DMS79 (cell line): ENCODE results near the gene RFXANK.
"Not testable (repeated sequence)": the region's sequence is repeated elsewhere in the genome, so short reads cannot be mapped to it uniquely, and the experiment has no call there.

Experiments
- DNase-seq: peaks from one replicate; lab custom pipeline; 2025; lab: John Stamatoyannopoulos, UW

RFXANK gene

DNA sequence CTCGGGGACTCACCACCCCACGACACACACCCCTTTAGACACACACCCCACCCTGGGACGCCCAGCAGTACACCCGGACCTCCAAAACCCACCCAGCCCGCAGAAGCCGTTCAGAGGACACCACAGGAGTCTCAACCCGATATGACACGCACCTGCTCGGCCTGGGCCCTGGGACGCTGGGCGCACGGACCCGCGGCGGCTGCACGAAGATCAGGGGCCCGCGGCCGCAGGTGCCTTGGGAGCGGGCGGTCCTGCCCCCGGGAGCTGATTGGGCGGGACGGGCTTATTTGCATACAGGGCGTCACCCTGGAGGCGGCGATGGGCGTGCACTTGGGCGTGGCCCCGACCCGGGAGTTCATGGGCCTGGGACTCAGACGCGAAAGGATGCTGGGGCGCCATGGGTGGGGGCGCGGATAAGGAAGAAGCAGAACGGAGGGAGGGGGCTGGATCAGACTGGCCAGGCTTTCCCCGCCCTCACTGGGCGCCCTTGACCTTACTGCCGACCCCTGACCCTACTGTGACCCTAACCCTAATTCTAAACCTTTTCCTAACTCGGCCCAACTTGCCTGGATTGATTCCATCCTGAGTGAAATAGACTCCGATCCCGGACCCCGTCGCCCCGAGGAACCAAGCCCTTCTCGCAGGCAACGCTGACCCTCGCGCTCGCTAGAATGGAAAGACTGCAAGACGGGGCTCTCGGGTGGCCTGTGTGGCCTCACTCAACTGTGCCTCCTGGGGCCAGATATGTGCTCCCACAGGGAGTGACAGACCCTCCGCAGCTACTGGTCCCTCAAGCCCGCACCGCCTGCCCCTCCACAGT, 21.8 kb upstream of the RFXANK start, which contains the start of gene MEF2B:
MEF2B (minus strand) TSS at position 211 of the 820 bp plus-strand sequence. CDS start 19,528 bp downstream, outside the sequence.
- DNase-seq = peak; percentile 71

DNA sequence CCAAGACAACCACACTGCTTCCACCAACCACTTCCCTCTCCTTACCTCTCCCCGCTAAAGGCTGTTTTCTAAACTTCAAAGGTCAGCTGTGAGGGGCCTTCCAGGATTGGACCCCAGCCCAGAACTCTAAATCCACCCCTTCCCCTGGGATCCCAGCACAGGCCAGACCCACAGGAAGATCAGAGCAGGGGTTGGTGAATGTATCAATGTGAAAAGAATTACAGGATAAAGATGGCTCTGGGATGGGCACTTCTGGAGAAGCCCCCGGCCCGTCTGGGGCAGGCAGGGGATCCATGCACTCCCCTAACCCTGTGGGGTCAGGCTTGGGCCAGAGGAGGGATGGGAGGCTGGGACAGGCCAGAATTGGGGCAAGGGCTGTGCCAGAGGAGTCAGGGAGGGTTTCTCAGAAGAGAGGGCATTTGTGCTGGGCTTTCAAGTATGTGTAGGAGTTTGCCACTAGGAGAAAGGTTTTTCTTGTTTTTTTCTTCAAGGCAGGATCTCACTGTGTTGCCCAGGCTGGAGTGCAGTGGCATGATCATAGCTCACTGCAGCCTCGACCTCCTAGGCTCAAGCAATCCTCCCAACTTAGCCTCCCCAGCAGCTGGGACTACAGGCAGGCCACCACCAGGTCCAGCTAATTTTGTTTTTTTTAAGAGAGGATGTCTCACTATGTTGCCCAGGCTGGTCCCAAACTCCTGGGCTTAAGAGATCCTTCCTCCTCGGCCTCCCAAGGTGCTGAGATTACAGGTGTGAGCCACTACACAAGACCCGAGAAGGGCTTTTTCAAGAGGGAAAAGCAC, 21.0 kb upstream of the RFXANK start:
- no peak for DNase-seq

DNA sequence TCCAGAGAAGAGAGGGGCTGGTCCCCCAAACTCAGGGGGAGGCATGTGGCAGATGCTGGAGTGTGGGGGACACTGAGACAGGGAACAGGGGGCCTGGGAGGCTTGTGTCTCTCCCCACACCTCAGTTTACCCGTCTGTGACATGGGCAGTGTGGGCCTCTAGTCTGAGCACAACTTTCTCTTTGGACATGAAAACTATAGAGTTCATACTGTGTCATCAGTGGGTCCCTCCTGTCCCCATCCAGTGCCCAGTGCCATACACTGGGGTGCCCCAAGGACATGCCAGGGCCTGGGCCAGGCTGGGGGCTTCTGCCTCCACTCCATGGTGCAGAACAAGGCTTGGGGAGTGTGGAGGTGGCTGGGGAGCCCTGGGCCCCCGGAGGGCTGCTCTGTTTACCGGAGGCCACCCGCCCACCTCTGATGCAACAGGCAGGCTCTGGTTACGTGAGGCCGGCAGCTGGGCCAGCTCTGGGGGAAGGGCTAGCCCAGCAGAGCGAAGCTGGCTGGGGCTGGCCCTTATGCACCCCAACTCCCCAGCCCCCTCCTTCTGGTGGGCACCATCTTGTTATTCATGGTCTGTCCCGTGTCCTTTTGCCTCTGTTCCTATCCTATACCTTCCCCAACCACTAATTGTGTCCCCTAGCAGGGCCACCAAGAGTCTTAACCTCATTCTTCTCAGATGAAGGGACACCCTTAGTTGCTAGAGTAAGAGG, 20.1 kb upstream of the RFXANK start:
- DNase-seq = no peak

DNA sequence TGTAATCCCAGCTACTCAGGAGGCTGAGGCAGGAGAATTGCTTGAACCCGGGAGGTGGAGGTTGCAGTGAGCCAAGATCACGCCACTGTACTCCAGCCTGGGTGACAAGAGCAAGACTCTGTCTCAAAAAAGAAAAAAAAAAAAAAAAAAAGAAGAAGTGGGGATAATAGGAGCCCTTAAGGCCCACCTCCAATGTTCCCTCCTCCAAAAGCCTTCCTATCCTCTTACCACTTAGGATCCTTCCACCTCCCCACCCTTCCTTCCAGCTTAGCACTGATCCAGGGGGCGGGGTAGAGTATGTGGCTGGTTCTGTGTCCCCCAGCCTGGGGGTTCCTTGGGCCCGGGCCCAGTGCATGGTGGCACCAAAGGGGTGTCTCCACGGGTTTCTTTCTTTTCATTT, 18.8 kb upstream of the RFXANK start:
- not testable (repeated sequence) for DNase-seq

DNA sequence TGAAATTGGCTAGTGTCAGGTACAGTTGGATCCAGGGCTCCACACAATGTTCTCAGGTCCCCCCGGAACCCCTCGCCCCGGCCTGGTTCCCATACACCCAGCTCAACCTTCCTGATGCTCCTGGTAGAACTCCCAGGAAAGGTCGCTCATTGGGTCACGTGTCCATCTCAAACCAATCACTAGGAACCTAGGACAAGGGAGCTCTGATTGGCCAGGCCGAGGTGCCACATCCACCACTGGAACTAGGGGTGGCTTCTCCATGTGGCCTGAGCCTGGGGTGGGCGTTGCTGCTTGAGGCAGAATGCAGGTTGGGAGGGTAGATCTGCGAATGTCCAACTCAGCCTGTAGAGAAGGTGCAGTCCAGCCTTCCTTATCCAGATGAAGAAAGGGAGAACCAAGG, 15.1 kb upstream of the RFXANK start:
- DNase-seq = no peak

DNA sequence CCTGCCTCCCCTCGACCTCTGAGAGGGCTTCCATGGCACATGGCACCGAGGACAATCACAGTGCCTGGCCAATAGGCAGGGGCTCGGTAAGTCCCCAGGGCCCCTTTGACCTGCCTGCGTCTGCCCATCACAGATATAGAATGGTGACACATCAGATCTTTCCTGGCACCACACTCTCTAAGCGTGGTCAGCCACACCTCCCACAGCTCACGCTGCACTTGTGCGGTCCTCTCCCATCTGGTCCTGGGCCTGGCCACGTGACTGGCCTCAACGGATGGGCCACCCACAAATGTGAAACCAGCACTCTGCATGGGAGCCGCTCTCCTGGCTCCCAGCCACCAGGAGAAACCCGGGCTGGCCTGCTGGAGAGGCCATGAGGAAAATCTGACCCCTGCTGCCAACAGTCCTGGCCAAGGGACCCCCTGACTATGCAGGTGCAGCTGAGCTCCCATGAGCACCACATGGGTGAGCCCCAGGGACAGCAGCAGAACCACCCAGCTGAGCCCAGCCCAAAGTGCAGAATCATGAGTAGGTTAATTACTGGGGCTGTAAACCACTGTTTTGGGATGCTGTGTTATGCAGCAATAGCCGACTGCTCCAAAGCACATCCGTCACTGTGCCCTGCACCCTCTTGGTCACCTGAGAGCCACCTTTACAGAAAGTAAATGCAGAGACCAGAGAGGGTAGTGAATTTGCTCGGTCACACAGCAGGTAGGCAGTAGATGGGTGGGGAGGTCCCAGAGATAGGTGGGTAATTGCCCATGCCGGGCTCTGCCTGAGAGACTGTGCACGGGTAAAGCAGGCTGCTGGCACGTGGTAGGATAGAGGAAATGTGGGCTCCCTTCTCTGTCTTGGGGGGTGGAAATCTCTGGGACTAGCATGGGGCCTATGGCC, 12.3 kb upstream of the RFXANK start:
- no peak for DNase-seq

DNA sequence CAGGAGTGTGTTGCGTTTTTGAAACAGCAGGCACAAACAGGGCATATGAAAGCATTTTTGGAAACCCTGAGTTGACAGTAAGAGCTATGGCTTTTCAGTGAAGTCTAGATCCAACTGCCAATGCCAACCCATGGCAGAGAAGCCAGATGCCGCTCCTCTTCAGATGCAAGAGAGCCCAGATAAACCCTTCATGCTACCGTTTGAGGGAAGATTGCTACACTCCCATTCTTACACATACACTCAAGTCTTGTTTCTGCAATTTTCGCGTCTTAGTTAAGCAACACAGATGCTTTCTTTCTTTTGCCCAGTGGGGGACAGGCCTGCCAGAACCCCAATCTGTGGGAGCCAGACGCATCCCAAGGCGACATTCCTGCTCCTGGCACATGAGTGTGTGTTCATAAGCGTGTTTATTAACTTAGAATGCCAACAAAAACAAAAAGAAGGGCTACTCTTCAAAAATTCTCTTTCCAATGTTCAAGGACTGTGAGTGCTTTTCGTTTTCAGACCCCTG, 10.5 kb upstream of the RFXANK start:
- no peak for DNase-seq

DNA sequence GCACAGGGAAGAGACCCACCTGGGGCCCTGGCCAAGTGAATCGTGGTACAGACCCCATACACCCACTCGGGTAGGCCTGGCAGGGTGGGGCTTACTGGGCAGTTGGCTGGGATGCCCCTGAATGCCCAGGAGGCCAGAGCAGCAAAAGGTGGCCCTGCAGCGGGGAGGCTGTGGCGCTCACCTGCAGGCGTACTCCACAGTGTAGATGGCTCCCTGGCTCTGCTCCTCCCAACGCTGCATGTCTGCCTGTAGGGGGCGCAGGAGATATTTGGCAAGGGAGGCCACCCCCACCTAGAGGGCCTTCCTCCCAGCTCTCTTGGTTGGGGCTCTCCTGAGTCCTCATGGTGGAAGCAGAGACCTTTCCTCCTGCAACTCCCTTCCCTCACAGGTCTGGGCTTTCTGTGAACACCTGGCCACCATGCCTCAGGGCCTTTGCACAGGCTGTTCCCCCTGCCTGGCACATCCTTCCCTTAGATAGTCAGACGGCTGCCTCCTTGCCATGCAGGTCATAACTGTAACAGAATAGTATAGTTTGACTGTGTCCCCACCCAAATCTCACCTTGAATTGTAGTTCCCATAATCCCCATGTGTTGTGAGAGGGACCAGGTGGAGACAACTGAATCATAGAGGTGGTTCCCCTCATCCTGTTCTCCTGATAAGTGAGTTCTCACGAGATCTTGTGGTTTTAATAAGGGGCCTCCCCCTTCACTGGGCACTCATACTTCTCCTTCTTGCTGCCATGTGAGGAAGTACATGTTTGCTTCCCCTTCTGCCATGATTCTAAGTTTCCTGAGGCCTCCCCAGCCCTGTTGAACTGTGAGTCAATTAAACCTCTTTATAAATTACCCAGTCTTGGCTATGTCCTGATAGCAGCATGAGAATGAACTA, 6.0 kb upstream of the RFXANK start:
- no peak for DNase-seq

DNA sequence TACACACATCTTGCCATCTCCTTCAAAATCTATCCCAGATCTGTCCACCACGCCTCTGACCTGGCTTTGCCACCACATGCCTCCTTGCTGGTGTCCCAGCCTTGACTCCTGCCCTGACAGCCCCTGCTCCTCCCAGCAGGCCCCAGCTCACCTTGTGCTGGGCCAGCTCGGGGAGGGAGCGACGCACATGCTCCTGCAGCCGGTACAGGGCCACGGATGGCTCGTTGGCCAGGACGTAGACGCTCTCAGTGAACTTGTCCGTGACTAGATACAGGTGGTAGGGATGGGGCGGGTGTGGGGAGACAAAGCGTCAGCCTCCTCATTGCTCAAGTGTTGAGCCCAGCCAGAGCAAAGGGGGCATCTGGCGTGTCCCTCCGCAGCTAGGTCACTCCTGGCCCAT, 5.3 kb upstream of the RFXANK start:
- DNase-seq = no peak

DNA sequence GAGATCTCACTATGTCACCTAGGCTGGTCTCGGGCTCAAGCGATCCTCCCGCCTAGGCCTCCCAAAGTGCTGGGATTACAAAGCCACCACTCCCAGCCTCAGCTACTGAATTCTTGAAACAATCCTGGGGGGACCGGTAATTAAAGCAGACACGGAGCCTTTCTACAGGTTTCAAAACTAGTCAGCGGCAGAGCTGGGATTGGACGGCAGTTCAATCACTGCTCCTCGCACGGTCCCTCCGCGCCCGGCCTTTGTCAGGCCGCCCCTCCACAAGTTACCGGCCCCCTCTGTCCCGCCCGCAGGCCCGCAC, 335 bp upstream of the RFXANK start:
- DNase-seq = no peak

DNA sequence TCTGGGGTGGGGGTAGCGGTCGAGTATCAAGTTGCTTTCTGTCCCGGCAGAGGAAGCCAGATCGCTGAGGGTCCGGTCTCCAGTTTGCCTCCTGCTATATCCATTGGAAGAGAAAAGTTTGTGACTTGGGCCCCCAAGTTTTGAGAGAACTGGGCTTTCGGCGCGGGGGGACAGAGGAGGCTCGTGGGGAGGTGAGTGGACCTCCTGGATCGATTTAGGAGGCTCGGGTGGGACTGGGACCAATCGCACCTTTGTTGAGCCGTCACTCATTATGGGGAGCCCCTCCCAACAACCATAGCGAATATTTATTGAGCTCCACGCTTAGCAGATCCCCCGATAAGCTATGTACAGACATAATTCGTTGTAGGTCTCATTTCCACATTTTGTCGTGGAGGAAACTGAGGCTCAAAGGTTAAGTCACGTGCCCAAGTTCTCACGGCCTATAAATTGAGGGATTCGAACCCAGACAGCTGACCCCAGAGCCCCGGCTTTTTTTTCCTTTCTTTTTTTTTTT, 909 bp downstream of the RFXANK start:
- no peak for DNase-seq

DNA sequence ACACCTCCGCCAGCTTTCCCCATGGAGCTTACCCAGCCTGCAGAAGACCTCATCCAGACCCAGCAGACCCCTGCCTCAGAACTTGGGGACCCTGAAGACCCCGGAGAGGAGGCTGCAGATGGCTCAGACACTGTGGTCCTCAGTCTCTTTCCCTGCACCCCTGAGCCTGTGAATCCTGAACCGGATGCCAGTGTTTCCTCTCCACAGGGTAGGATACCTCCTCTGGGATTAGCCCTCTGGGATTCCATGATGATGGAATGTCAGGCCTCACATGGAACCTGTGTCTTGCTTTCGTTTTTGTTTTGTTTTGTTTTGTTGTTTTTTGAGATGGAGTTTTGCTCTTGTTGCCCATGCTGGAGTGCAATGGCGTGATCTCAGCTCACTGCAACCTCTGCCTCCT, 1.9 kb downstream of the RFXANK start:
- DNase-seq = no peak

DNA sequence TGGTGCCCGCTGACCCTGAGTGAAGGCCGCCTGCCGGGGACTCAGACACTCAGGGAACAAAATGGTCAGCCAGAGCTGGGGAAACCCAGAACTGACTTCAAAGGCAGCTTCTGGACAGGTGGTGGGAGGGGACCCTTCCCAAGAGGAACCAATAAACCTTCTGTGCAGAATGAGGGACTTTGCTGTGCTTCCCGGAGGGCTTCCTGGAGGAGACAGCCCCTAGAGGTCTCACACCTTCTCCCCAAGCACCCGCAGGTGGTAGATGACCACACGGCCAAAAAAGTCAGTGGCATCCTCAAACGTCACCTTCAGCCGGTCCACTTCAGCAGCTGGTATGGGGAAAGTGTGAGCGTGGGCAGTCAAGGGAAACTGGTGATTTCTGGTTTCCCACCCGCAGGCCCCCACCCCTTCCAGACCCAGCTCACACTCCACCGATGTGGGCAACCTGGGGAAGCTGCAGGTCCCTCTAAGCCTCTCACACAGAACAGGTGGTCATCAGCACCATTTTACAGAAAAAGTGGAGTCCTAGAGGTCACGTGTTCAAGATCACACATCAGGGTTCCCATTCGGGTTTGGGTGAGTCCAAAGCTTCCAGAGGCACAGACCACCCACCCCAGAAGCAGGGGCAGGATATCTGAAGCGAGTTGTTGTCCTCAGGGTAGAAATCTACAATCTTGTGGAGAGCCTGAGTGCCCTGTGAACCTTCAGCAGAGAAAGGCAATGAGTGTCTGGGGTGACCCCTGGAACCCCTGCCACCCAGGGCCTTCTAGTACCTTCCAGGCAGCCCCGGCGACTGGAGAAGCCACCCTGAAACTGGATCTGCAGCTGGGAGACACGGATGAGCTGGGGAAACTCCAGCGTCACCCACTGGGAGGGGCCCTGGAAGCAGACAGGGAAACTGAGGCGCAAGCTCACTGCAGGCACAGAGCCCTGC, 9.9 kb downstream of the RFXANK start:
- DNase-seq = no peak

DNA sequence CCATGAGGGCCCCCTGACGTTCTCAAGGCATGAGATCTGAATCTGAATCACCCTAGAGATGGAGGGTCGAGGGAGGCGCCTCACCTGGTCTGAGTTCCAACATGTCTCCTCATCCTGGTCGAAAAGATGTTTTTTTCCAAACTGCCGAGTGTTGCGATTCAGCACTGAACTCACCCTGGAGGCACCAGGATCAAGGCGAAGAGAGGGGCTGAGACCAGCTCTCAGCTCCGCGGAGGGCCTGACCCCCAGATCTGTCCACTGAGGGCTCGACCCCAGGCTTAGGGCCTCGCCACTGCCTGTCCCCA, 10.6 kb downstream of the RFXANK start:
- no peak for DNase-seq

DNA sequence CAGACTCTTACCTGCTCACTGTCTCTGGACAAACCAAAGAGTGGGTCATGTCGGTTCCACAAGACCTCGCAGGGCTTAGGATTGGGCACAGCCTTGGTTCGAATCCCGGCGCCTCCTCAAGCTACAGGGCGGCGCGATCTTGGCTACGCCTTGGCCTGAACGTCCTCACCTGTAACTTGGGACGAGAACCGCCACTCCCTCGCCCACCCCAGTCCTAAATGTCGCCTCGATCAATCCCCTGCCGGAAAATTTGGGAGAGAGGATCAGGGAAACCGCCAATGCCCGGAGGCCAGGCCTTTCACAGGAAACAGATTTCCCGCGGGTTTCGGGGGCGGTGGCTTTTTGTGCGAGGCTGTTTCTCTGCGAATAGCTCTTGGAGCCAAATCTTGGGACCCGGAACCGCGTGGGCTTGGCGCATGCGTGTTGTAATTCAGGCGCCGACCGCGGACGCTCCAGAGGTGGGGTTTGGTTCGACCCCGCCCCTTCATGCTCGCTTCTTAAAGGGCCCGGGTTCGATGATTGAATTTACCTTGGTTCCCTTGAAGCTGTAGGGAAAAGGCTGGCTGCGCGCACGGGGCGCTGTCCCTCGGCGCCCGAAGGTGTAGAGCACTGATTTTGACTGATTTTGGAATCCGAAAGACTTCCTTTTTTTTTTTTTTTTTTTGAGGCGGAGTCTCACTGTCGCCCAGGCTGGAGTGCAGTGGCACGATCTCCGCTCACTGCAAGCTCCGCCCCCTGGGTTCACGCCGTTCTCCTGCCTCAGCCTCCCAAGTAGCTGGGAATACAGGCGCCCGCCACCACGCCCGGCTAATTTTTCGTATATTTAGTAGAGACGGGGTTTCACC, 11.2 kb downstream of the RFXANK start, which contains the start of gene NR2C2AP:
NR2C2AP (minus strand) TSS at position 403 of the 845 bp plus-strand sequence; CDS start at position 49, 354 bp downstream.
- DNase-seq = peak; percentile 80

DNA sequence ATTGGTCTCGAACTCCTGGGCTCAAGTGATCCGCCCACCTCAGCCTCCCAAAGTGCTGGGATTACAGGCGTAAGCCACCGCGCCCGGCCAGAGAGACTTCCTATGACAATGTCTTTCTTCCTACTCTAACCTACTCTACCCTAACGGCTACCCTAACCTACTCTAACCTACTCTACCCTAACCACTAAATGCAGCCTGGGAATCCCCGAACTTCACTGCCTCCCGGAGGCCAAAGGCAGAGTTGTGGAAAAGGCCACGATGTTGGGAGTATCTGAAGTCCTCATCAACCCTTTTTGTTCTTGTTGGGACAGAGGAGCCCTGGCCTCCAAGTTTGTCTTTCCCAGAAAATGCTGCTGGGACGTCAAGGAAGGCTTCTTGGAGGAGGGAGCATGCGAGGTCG, 12.1 kb downstream of the RFXANK start:
- DNase-seq = no peak

DNA sequence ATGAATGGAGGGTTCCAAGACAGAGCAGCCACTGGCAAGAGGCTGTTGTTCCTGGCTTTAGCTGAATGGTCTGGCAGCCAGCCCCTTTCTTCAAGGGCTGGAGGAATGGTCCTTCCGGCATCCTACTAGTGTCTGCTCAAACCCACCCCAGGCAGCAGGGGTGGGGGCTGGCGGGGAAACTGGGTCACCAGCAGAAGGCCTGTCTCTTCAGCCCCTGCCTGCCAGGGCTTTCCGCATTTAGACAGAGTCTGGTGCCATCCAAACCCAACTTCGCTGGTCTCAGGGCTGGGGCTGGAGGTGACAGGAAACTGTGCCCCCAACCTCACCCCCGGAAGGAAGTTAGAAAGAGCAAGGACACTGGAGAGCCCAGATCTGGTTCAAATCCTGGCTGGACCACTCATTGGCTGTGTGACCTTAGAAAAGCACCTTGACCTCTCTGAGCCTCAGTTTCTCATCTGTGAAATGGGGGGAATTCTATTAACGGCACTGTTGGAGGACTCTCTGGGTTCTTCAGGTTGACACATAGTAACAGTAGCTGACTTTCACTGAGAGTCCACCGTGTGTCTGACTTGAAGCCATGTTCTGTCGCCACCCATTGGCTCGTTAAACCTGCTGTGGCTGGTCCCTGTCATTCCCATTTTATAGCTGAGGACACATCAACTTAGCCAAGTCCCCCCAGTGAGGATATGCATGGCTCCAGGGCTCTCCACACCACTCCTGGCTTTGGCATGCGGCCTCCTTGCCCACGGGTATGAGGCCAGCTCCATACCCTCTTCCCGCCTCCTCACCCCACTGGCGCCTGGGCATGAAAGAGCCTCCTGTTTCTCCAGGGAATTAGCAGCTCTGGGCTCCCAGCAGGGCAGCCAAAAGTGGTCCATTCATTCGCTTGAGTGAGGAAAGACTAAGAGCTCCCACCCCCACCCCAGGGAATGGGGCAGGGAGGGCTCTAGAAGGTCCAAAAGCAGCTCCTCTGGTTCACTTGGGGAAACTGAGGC, 13.7 kb downstream of the RFXANK start:
- no peak for DNase-seq
